ENCODE data around the gene KRT77.

The KRT77 gene

GRCh38 chr12:52695039-52695438, 8.3 kb downstream of the KRT77 start:
- in situ Hi-C loops (cut with HindIII; ENCODE audit: low sequenced_read_pairs): no loop called here

GRCh38 chr12:52694151-52694550, 9.2 kb downstream of the KRT77 start:
- in situ Hi-C loops (cut with HindIII; ENCODE audit: low sequenced_read_pairs): no loop called here

GRCh38 chr12:52693261-52693660, 10.1 kb downstream of the KRT77 start:
- in situ Hi-C loops (cut with HindIII; ENCODE audit: low sequenced_read_pairs): no loop called here

- in situ Hi-C loops (cut with HindIII; ENCODE audit: low sequenced_read_pairs): no loop called here
These were observed 11.1 kb downstream of the KRT77 start for GRCh38 chr12:52692254-52692653.

- in situ Hi-C loops (cut with HindIII; ENCODE audit: low sequenced_read_pairs): no loop called here
These were observed 11.5 kb downstream of the KRT77 start for GRCh38 chr12:52691841-52692150.

- in situ Hi-C loops (cut with HindIII; ENCODE audit: low sequenced_read_pairs): no loop called here
These were observed 12.1 kb downstream of the KRT77 start for GRCh38 chr12:52691076-52691840.

- in situ Hi-C loops (cut with HindIII; ENCODE audit: low sequenced_read_pairs): no loop called here
These were observed 12.8 kb downstream of the KRT77 start for GRCh38 chr12:52690351-52691075.

- in situ Hi-C loops (cut with HindIII; ENCODE audit: low sequenced_read_pairs): no loop called here
These were observed 13.4 kb downstream of the KRT77 start for GRCh38 chr12:52689936-52690335.

- in situ Hi-C loops (cut with HindIII; ENCODE audit: low sequenced_read_pairs): no loop called here
These were observed 14.1 kb downstream of the KRT77 start for GRCh38 chr12:52689239-52689638.

GRCh38 chr12:52688481-52688880, 14.8 kb downstream of the KRT77 start:
- in situ Hi-C loops (cut with HindIII; ENCODE audit: low sequenced_read_pairs): no loop called here

- in situ Hi-C loops (cut with HindIII; ENCODE audit: low sequenced_read_pairs): no loop called here
These were observed 15.6 kb downstream of the KRT77 start for GRCh38 chr12:52687497-52688385.

- in situ Hi-C loops (cut with HindIII; ENCODE audit: low sequenced_read_pairs): no loop called here
These were observed 16.4 kb downstream of the KRT77 start for GRCh38 chr12:52686756-52687487.

- in situ Hi-C loops (cut with HindIII; ENCODE audit: low sequenced_read_pairs): no loop called here
These were observed 17.3 kb downstream of the KRT77 start for GRCh38 chr12:52686063-52686462.

- in situ Hi-C loops (cut with HindIII; ENCODE audit: low sequenced_read_pairs): no loop called here
These were observed 17.9 kb downstream of the KRT77 start for GRCh38 chr12:52685406-52685890.

- in situ Hi-C loops (cut with HindIII; ENCODE audit: low sequenced_read_pairs): no loop called here
These were observed 18.9 kb downstream of the KRT77 start for GRCh38 chr12:52684431-52684830.

GRCh38 chr12:52683575-52684300, 19.6 kb downstream of the KRT77 start:
- in situ Hi-C loops (cut with HindIII; ENCODE audit: low sequenced_read_pairs): no loop called here

GRCh38 chr12:52682938-52683574, 20.3 kb downstream of the KRT77 start:
- in situ Hi-C loops (cut with HindIII; ENCODE audit: low sequenced_read_pairs): no loop called here

- in situ Hi-C loops (cut with HindIII; ENCODE audit: low sequenced_read_pairs): no loop called here
These were observed 21.0 kb downstream of the KRT77 start for GRCh38 chr12:52682381-52682660.

GRCh38 chr12:52681526-52682380, 21.6 kb downstream of the KRT77 start:
- in situ Hi-C loops (cut with HindIII; ENCODE audit: low sequenced_read_pairs): no loop called here

Data from endothelial cell of hepatic sinusoid (primary cell).